GM12878 (cell line): ENCODE measurements around the gene PRKAA1.

ENCODE experiments used
- FOS ChIP-seq: IDR thresholded peaks from 3 replicates; pipeline ENCODE4 v1.6.1; 2011; ENCODE audit warnings: borderline replicate concordance; ENCODE audit not compliant: insufficient read length; ENCODE audit errors: extremely low read depth
- TARDBP ChIP-seq: IDR thresholded peaks from 2 replicates; pipeline ENCODE4 v1.6.1; 2016; ENCODE audit warnings: borderline replicate concordance
- TF ChIP-seq, protein P1 (sequence below), 3 experiments: IDR thresholded peaks in 2 of 3; conservative IDR thresholded peaks in 1 of 3; 2 replicates each; pipeline ENCODE4 v1.5.1; 2011; ENCODE audit warnings: low read depth in 3 of 3, low read length in 3 of 3, mild to moderate bottlenecking in 3 of 3, control low read depth in 2 of 3, moderate library complexity in 2 of 3, inconsistent platforms in 1 of 3, mixed read lengths in 1 of 3; ENCODE audit not compliant: control insufficient read depth in 2 of 3, insufficient read depth in 1 of 3; ENCODE audit errors: extremely low read depth in 1 of 3
- TF ChIP-seq, protein P2 (sequence below): IDR thresholded peaks from 2 replicates; pipeline ENCODE4 v1.6.1; 2012; ENCODE audit warnings: improper control_type of control experiment, low read depth, low read length; ENCODE audit not compliant: insufficient replicate concordance
- TF ChIP-seq, protein P3 (sequence below): IDR thresholded peaks from 2 replicates; pipeline ENCODE4 v1.6.1; 2012; ENCODE audit warnings: mild to moderate bottlenecking, low read depth, low read length

DNA sequence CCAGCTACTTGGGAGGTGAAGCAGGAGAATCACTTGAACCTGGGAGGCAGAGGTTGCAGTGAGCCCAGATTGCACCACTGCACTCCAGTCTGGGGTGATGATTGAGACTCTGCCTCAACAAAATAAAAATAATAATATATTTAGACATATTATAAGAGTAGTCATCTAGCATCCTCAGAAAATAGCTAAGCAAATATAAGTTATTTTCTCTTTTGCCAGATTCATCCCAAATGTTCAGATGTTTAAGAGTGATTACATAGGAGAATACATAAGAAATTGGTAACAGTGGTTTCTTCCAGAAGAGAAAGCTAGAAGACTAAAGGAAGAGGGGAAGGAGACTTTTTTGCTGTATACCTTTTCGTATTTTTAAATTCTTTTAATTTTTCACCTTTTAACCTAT, 20.0 kb downstream of the PRKAA1 start:
- TF ChIP-seq, protein P1, sequence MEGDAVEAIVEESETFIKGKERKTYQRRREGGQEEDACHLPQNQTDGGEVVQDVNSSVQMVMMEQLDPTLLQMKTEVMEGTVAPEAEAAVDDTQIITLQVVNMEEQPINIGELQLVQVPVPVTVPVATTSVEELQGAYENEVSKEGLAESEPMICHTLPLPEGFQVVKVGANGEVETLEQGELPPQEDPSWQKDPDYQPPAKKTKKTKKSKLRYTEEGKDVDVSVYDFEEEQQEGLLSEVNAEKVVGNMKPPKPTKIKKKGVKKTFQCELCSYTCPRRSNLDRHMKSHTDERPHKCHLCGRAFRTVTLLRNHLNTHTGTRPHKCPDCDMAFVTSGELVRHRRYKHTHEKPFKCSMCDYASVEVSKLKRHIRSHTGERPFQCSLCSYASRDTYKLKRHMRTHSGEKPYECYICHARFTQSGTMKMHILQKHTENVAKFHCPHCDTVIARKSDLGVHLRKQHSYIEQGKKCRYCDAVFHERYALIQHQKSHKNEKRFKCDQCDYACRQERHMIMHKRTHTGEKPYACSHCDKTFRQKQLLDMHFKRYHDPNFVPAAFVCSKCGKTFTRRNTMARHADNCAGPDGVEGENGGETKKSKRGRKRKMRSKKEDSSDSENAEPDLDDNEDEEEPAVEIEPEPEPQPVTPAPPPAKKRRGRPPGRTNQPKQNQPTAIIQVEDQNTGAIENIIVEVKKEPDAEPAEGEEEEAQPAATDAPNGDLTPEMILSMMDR (IDR thresholded peaks at IDR 0.05 in 2 of 3, conservative IDR thresholded peaks at IDR 0.05 in 1 of 3; ENCODE audit: control insufficient read depth in 2 of 3, extremely low read depth in 1 of 3, insufficient read depth in 1 of 3, low read depth in 3 of 3, low read length in 3 of 3): no peak
- TF ChIP-seq FOS: no peak
- TF ChIP-seq, protein P2, sequence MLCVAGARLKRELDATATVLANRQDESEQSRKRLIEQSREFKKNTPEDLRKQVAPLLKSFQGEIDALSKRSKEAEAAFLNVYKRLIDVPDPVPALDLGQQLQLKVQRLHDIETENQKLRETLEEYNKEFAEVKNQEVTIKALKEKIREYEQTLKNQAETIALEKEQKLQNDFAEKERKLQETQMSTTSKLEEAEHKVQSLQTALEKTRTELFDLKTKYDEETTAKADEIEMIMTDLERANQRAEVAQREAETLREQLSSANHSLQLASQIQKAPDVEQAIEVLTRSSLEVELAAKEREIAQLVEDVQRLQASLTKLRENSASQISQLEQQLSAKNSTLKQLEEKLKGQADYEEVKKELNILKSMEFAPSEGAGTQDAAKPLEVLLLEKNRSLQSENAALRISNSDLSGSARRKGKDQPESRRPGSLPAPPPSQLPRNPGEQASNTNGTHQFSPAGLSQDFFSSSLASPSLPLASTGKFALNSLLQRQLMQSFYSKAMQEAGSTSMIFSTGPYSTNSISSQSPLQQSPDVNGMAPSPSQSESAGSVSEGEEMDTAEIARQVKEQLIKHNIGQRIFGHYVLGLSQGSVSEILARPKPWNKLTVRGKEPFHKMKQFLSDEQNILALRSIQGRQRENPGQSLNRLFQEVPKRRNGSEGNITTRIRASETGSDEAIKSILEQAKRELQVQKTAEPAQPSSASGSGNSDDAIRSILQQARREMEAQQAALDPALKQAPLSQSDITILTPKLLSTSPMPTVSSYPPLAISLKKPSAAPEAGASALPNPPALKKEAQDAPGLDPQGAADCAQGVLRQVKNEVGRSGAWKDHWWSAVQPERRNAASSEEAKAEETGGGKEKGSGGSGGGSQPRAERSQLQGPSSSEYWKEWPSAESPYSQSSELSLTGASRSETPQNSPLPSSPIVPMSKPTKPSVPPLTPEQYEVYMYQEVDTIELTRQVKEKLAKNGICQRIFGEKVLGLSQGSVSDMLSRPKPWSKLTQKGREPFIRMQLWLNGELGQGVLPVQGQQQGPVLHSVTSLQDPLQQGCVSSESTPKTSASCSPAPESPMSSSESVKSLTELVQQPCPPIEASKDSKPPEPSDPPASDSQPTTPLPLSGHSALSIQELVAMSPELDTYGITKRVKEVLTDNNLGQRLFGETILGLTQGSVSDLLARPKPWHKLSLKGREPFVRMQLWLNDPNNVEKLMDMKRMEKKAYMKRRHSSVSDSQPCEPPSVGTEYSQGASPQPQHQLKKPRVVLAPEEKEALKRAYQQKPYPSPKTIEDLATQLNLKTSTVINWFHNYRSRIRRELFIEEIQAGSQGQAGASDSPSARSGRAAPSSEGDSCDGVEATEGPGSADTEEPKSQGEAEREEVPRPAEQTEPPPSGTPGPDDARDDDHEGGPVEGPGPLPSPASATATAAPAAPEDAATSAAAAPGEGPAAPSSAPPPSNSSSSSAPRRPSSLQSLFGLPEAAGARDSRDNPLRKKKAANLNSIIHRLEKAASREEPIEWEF: no peak
- TF ChIP-seq TARDBP: no peak
- TF ChIP-seq, protein P3, sequence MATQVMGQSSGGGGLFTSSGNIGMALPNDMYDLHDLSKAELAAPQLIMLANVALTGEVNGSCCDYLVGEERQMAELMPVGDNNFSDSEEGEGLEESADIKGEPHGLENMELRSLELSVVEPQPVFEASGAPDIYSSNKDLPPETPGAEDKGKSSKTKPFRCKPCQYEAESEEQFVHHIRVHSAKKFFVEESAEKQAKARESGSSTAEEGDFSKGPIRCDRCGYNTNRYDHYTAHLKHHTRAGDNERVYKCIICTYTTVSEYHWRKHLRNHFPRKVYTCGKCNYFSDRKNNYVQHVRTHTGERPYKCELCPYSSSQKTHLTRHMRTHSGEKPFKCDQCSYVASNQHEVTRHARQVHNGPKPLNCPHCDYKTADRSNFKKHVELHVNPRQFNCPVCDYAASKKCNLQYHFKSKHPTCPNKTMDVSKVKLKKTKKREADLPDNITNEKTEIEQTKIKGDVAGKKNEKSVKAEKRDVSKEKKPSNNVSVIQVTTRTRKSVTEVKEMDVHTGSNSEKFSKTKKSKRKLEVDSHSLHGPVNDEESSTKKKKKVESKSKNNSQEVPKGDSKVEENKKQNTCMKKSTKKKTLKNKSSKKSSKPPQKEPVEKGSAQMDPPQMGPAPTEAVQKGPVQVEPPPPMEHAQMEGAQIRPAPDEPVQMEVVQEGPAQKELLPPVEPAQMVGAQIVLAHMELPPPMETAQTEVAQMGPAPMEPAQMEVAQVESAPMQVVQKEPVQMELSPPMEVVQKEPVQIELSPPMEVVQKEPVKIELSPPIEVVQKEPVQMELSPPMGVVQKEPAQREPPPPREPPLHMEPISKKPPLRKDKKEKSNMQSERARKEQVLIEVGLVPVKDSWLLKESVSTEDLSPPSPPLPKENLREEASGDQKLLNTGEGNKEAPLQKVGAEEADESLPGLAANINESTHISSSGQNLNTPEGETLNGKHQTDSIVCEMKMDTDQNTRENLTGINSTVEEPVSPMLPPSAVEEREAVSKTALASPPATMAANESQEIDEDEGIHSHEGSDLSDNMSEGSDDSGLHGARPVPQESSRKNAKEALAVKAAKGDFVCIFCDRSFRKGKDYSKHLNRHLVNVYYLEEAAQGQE: no peak
